Measurements from ENCODE around the gene KCNJ15.

KCNJ15 gene

GRCh38 chr21:38321568-38321967 is 64.8 kb downstream of the KCNJ15 start:
- Histone ChIP-seq H3K4me2 (peak overlapping the region; percentile 37; the same call in 1 of the 2 replicates), H3K36me3 (no peaks in the 10 kb centered on the region), H4K20me1 (no peaks in the 10 kb centered on the region), H3K4me1 (peaks cover 57% of the 10 kb centered on the region), H3K27me3 (no peaks in the 10 kb centered on the region), H3K27ac (no peak overlapping the region), H3K9ac (no peak overlapping the region), H3K4me3 (no peak overlapping the region), H3K9me3 (peaks cover 30% of the 10 kb centered on the region)
- no peak for TF ChIP-seq Cebpa-rat (IDR thresholded peaks at IDR 0.05)

- Histone ChIP-seq H3K9me3 (peaks cover 30% of the 10 kb centered on the region), H3K9ac (no peak overlapping the region), H3K27me3 (no peaks in the 10 kb centered on the region), H3K36me3 (no peaks in the 10 kb centered on the region), H4K20me1 (no peaks in the 10 kb centered on the region), H3K4me3 (no peak overlapping the region), H3K4me1 (peaks cover 66% of the 10 kb centered on the region), H3K4me2 (peak overlapping the region; percentile 65), H3K27ac (no peak overlapping the region)
- no peak for TF ChIP-seq Cebpa-rat (IDR thresholded peaks at IDR 0.05)
Observed at GRCh38 chr21:38322311-38322950, 65.6 kb downstream of the KCNJ15 start.

GRCh38 chr21:38323721-38324531 is 67.1 kb downstream of the KCNJ15 start:
- Histone ChIP-seq H3K9ac (no peak overlapping the region), H3K4me3 (no peak overlapping the region), H3K27me3 (no peaks in the 10 kb centered on the region), H3K36me3 (no peaks in the 10 kb centered on the region), H3K27ac (peak overlapping the region; percentile 12; the same call in 1 of the 2 replicates), H3K9me3 (peaks cover 28% of the 10 kb centered on the region), H4K20me1 (no peaks in the 10 kb centered on the region), H3K4me2 (peak overlapping the region; percentile 65), H3K4me1 (peaks cover 66% of the 10 kb centered on the region)
- no peak for TF ChIP-seq Cebpa-rat (IDR thresholded peaks at IDR 0.05)

- peaks cover 22% of the 10 kb centered on the region for H3K9me3 ChIP-seq
- H3K36me3 ChIP-seq = no peaks in the 10 kb centered on the region
- peaks cover 66% of the 10 kb centered on the region for H3K4me1 ChIP-seq
- H3K27me3 ChIP-seq = no peaks in the 10 kb centered on the region
- H3K27ac ChIP-seq = no peak overlapping the region
- H4K20me1 ChIP-seq = no peaks in the 10 kb centered on the region
- no peak for TF ChIP-seq Cebpa-rat (IDR thresholded peaks at IDR 0.05)
- H3K9ac ChIP-seq = no peak overlapping the region
- no peak overlapping the region for H3K4me3 ChIP-seq
- peak overlapping the region; percentile 65 for H3K4me2 ChIP-seq
Observed at GRCh38 chr21:38325216-38325615, 68.4 kb downstream of the KCNJ15 start.

GRCh38 chr21:38325731-38326420 is 69.1 kb downstream of the KCNJ15 start:
- Histone ChIP-seq H3K4me2 (peak overlapping the region; percentile 47), H3K9ac (no peak overlapping the region), H3K9me3 (peaks cover 16% of the 10 kb centered on the region), H4K20me1 (no peaks in the 10 kb centered on the region), H3K27me3 (no peaks in the 10 kb centered on the region), H3K27ac (no peak overlapping the region), H3K4me1 (peaks cover 64% of the 10 kb centered on the region), H3K4me3 (no peak overlapping the region), H3K36me3 (no peaks in the 10 kb centered on the region)
- no peak for TF ChIP-seq Cebpa-rat (IDR thresholded peaks at IDR 0.05)

- no peaks in the 10 kb centered on the region for H4K20me1 ChIP-seq
- H3K27me3 ChIP-seq = no peaks in the 10 kb centered on the region
- H3K27ac ChIP-seq = no peak overlapping the region
- H3K4me3 ChIP-seq = no peak overlapping the region
- H3K9ac ChIP-seq = no peak overlapping the region
- no peaks in the 10 kb centered on the region for H3K36me3 ChIP-seq
- H3K4me1 ChIP-seq = peaks cover 59% of the 10 kb centered on the region
- peaks cover 10% of the 10 kb centered on the region for H3K9me3 ChIP-seq
- peak overlapping the region; percentile 47 for H3K4me2 ChIP-seq
- 0 out of 2 replicates have a peak, but pooled peaks have one; percentile 16 for TF ChIP-seq Cebpa-rat (IDR thresholded peaks at IDR 0.05)
Observed at GRCh38 chr21:38326429-38326828, 69.6 kb downstream of the KCNJ15 start.

- no peaks in the 10 kb centered on the region for H4K20me1 ChIP-seq
- H3K27ac ChIP-seq = no peak overlapping the region
- H3K27me3 ChIP-seq = no peaks in the 10 kb centered on the region
- TF ChIP-seq Cebpa-rat (IDR thresholded peaks at IDR 0.05) = no peak
- H3K4me2 ChIP-seq = peak overlapping the region; percentile 47
- no peak overlapping the region for H3K4me3 ChIP-seq
- no peak overlapping the region for H3K9ac ChIP-seq
- no peaks in the 10 kb centered on the region for H3K36me3 ChIP-seq
- H3K4me1 ChIP-seq = peaks cover 54% of the 10 kb centered on the region
- peaks cover 7% of the 10 kb centered on the region; the same call in 1 of the 2 replicates for H3K9me3 ChIP-seq
Observed at GRCh38 chr21:38326899-38327298, 70.1 kb downstream of the KCNJ15 start.

- Histone ChIP-seq H3K9me3 (no peaks in the 10 kb centered on the region), H3K4me2 (no peak overlapping the region), H3K27me3 (no peaks in the 10 kb centered on the region), H3K27ac (no peak overlapping the region), H3K4me1 (peaks cover 43% of the 10 kb centered on the region), H3K36me3 (no peaks in the 10 kb centered on the region), H4K20me1 (no peaks in the 10 kb centered on the region), H3K9ac (no peak overlapping the region), H3K4me3 (no peak overlapping the region)
- no peak for TF ChIP-seq Cebpa-rat (IDR thresholded peaks at IDR 0.05)
Observed at GRCh38 chr21:38327984-38328383, 71.2 kb downstream of the KCNJ15 start.

GRCh38 chr21:38329162-38329561 is 72.4 kb downstream of the KCNJ15 start:
- no peak for TF ChIP-seq Cebpa-rat (IDR thresholded peaks at IDR 0.05)
- Histone ChIP-seq H3K36me3 (no peaks in the 10 kb centered on the region), H3K9me3 (no peaks in the 10 kb centered on the region), H3K4me3 (no peak overlapping the region), H3K27me3 (no peaks in the 10 kb centered on the region), H3K27ac (no peak overlapping the region), H3K9ac (no peak overlapping the region), H4K20me1 (no peaks in the 10 kb centered on the region), H3K4me2 (no peak overlapping the region), H3K4me1 (peaks cover 32% of the 10 kb centered on the region)

- H3K27me3 ChIP-seq = no peaks in the 10 kb centered on the region
Observed at GRCh38 chr21:38330666-38331065, 73.9 kb downstream of the KCNJ15 start.

More at GRCh38 chr21:38330666-38331065, 73.9 kb downstream of the KCNJ15 start:
- no peak overlapping the region for H3K4me3 ChIP-seq
- no peak for TF ChIP-seq Cebpa-rat (IDR thresholded peaks at IDR 0.05)
- no peak overlapping the region for H3K4me2 ChIP-seq
- H3K9me3 ChIP-seq = no peaks in the 10 kb centered on the region
- H3K36me3 ChIP-seq = no peaks in the 10 kb centered on the region
- H3K4me1 ChIP-seq = peaks cover 17% of the 10 kb centered on the region
- no peak overlapping the region for H3K27ac ChIP-seq
- H3K9ac ChIP-seq = no peak overlapping the region
- no peaks in the 10 kb centered on the region for H4K20me1 ChIP-seq

Data from BLaER1 (cell line).